Ramos (cell line): ENCODE data around the gene WIZ.

Experiments used
- in situ Hi-C: fragments of 300-500 bp; cut with MboI; formaldehyde crosslinking; loops from one replicate; pipeline ENCODE4 v1.14.3; 2022; ENCODE audit warnings: low sequenced_read_pairs; ENCODE audit not compliant: unreplicated experiment

The WIZ gene

GRCh38 chr19:15466851-15467733 is 17.3 kb upstream of the WIZ start:
- in situ Hi-C loops, result no loop called here

GRCh38 chr19:15464394-15465385 is 14.9 kb upstream of the WIZ start, which contains the start of gene RASAL3:
RASAL3 (minus strand) TSS chr19:15464544; CDS start chr19:15464358, 186 bp downstream.
- in situ Hi-C loops, result no loop called here

- in situ Hi-C loops, result no loop called here
Observed at GRCh38 chr19:15463861-15464371, 14.2 kb upstream of the WIZ start.

GRCh38 chr19:15461694-15462093 is 11.9 kb upstream of the WIZ start:
- in situ Hi-C loops, result no loop called here

GRCh38 chr19:15457701-15458484 is 8.1 kb upstream of the WIZ start:
- in situ Hi-C loops, result no loop called here

- in situ Hi-C loops, result no loop called here
Observed at GRCh38 chr19:15456871-15457700, 7.3 kb upstream of the WIZ start.

- in situ Hi-C loops, result no loop called here
Observed at GRCh38 chr19:15456441-15456840, 6.7 kb upstream of the WIZ start.

- in situ Hi-C loops, result no loop called here
Observed at GRCh38 chr19:15455996-15456395, 6.2 kb upstream of the WIZ start.

- in situ Hi-C loops, result no loop called here
Observed at GRCh38 chr19:15453906-15454860, 4.4 kb upstream of the WIZ start.

GRCh38 chr19:15453091-15453578 is 3.4 kb upstream of the WIZ start:
- in situ Hi-C loops, result no loop called here

GRCh38 chr19:15452111-15453047 is 2.6 kb upstream of the WIZ start:
- in situ Hi-C loops, result no loop called here

- in situ Hi-C loops, result no loop called here
Observed at GRCh38 chr19:15450528-15450890, 753 bp upstream of the WIZ start.

GRCh38 chr19:15448778-15449619 is 757 bp downstream of the WIZ start:
- in situ Hi-C loops, result no loop called here

GRCh38 chr19:15448044-15448777 is 1.5 kb downstream of the WIZ start:
- in situ Hi-C loops, result no loop called here

GRCh38 chr19:15447057-15447456 is 2.7 kb downstream of the WIZ start:
- in situ Hi-C loops, result no loop called here
